Caco-2 (cell line): ENCODE results near the gene KLHL18. TPM values are rescaled to one million over a fixed set of nuclear protein-coding genes. Genes with fewer than 3 reads are reported as not detected.
"Not testable (repeated sequence)": the region's sequence is repeated elsewhere in the genome, so short reads cannot be mapped to it uniquely, and the experiment has no call there.

Experiments
- BruUV-seq: library from RNA; stranded (reverse); fragments of 400-500 nt; replicated peaks from 2 replicates; lab custom pipeline; 2021; lab: Mats Ljungman, UMichigan
- CTCF ChIA-PET: fragments of 300-600 bp; sonication (Branson Sonifier 250); formaldehyde crosslinking; loops from one replicate; lab custom pipeline; 2022; ENCODE audit warnings: antibody characterized with exemption; lab: Charles Lee
- POLR2A ChIA-PET: fragments of 300-600 bp; sonication (Branson Sonifier 250); formaldehyde crosslinking; loops from one replicate; lab custom pipeline; 2022; ENCODE audit warnings: antibody characterized with exemption; lab: Charles Lee
- DNase-seq, 2 experiments: peaks; one replicate each; pipeline versions ENCODE4 v3.0.0 to v3.0.0-alpha.2; 2020 to 2022
- H3K27me3 ChIP-seq: replicated peaks from 2 replicates; pipeline ENCODE4 v1.6.0; 2011; ENCODE audit warnings: low read length; ENCODE audit not compliant: control insufficient read depth, insufficient read depth
- H3K36me3 ChIP-seq: 2 replicates; pipeline ENCODE4 v1.5.1; 2011; ENCODE audit warnings: low read length; ENCODE audit not compliant: control insufficient read depth, insufficient read depth
- H3K4me1 ChIP-seq: fragments of 250-450 bp; sonication (Bioruptor Pico); 2 replicates; pipeline ENCODE4 v1.5.1; 2020; ENCODE audit warnings: mild to moderate bottlenecking
- H3K4me3 ChIP-seq: 2 replicates; pipeline ENCODE4 v1.5.1; 2011; ENCODE audit warnings: low read depth, mild to moderate bottlenecking, control low read depth, low read length
- H3K9me3 ChIP-seq: fragments of 250-450 bp; sonication (Bioruptor Pico); 2 replicates; pipeline ENCODE4 v1.5.1; 2020; ENCODE audit warnings: mild to moderate bottlenecking, moderate library complexity
- H3K27ac Mint-ChIP-seq: one replicate; pipeline ENCODE4 v1.8.0; 2022; ENCODE audit warnings: mixed read lengths; ENCODE audit not compliant: unreplicated experiment
- H3K27me3 Mint-ChIP-seq: one replicate; pipeline ENCODE4 v1.8.0; 2022; ENCODE audit warnings: mixed read lengths; ENCODE audit not compliant: insufficient read depth, unreplicated experiment
- H3K36me3 Mint-ChIP-seq: one replicate; pipeline ENCODE4 v1.8.0; 2022; ENCODE audit warnings: mild to moderate bottlenecking, mixed read lengths; ENCODE audit not compliant: insufficient read depth, unreplicated experiment
- H3K4me1 Mint-ChIP-seq: one replicate; pipeline ENCODE4 v1.8.0; 2022; ENCODE audit warnings: low read depth, mixed read lengths; ENCODE audit not compliant: unreplicated experiment
- H3K4me3 Mint-ChIP-seq: one replicate; pipeline ENCODE4 v1.8.0; 2022; ENCODE audit warnings: mild to moderate bottlenecking, moderate library complexity, mixed read lengths; ENCODE audit not compliant: unreplicated experiment
- H3K9me3 Mint-ChIP-seq: one replicate; pipeline ENCODE4 v1.8.0; 2022; ENCODE audit warnings: mixed read lengths; ENCODE audit not compliant: unreplicated experiment
- intact Hi-C: fragments of 100-400 bp; cut with micrococcal nuclease; formaldehyde crosslinking; loops from one replicate; pipeline ENCODE4 v1.10.0; 2022; ENCODE audit not compliant: unreplicated experiment
- total RNA-seq: library from RNA; stranded (reverse); gene quantifications from 2 replicates; pipeline ENCODE4 v1.2.3, GENCODE V29; 2022
- TF ChIP-seq, protein P1 (sequence below), 2 experiments: fragments of 200-600 bp in 1 of 2; IDR thresholded peaks; 1 replicate in 1 of 2; 2 replicates in 1 of 2; pipeline versions ENCODE4 v1.5.1 to v1.8.0; 2011 to 2022; ENCODE audit warnings: antibody characterized with exemption in 1 of 2, control low read depth in 1 of 2, inconsistent platforms in 1 of 2, low read depth in 1 of 2, low read length in 1 of 2, mild to moderate bottlenecking in 1 of 2, moderate library complexity in 1 of 2; ENCODE audit not compliant: insufficient read depth in 1 of 2, severe bottlenecking in 1 of 2, unreplicated experiment in 1 of 2

KLHL18 gene
- total RNA-seq, 1 experiment from 2014 or later: 29.5 TPM

DNA sequence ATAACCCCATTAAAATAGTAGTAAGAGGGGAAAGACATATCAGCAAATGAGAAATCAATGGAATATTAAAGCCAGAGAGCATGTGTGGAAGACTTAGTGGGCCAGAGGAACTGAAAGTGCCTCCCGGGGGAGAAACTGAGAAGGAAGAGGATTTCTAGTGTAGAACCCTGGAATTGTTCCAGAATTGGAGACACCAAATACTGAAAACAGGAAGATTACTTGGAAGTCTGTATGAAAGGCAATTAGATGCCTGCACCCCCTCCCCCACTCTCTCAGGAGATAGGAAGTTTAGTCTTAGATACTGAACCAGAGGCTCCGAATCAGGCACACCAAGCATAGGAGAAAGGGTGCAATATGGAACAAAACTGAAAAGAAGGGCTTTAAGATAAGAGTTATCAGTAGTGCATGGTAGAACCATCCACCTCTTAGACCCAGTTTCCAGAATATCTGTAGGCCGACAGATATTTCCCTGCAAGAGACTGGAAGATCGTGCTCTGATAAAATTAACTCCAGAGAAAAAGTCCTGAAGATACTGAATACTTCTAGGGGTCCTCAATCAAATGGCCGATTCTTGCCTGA lies 32.4 kb downstream of the KLHL18 start:
- peaks cover 5% of the 10 kb centered on the region for H3K4me1 Mint-ChIP-seq
- CTCF ChIA-PET: no interaction called here
- Histone ChIP-seq H3K9me3 (no peaks in the 10 kb centered on the region), H3K4me3 (no peak overlapping the region), H3K27me3 (no peaks in the 10 kb centered on the region), H3K36me3 (no peaks in the 10 kb centered on the region), H3K4me1 (no peaks in the 10 kb centered on the region)
- POLR2A ChIA-PET: interaction anchor here (0.6 kb wide), 1 partner anchor 338 kb away, joined by 3 read pairs; no protein-coding TSS in a partner anchor
- TF ChIP-seq, protein P1, sequence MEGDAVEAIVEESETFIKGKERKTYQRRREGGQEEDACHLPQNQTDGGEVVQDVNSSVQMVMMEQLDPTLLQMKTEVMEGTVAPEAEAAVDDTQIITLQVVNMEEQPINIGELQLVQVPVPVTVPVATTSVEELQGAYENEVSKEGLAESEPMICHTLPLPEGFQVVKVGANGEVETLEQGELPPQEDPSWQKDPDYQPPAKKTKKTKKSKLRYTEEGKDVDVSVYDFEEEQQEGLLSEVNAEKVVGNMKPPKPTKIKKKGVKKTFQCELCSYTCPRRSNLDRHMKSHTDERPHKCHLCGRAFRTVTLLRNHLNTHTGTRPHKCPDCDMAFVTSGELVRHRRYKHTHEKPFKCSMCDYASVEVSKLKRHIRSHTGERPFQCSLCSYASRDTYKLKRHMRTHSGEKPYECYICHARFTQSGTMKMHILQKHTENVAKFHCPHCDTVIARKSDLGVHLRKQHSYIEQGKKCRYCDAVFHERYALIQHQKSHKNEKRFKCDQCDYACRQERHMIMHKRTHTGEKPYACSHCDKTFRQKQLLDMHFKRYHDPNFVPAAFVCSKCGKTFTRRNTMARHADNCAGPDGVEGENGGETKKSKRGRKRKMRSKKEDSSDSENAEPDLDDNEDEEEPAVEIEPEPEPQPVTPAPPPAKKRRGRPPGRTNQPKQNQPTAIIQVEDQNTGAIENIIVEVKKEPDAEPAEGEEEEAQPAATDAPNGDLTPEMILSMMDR (IDR thresholded peaks at IDR 0.05; ENCODE audit: insufficient read depth in 1 of 2, low read depth in 1 of 2, low read length in 1 of 2, severe bottlenecking in 1 of 2, unreplicated experiment in 1 of 2): no peak
- intact Hi-C loops: no loop called here
- no peak overlapping the region for H3K27ac Mint-ChIP-seq
- BruUV-seq: no TSS peak
- no peak overlapping the region for H3K4me3 Mint-ChIP-seq
- peaks cover 6% of the 10 kb centered on the region for H3K36me3 Mint-ChIP-seq
- no peak for DNase-seq
- no peaks in the 10 kb centered on the region for H3K9me3 Mint-ChIP-seq
- H3K27me3 Mint-ChIP-seq: no peaks in the 10 kb centered on the region

DNA sequence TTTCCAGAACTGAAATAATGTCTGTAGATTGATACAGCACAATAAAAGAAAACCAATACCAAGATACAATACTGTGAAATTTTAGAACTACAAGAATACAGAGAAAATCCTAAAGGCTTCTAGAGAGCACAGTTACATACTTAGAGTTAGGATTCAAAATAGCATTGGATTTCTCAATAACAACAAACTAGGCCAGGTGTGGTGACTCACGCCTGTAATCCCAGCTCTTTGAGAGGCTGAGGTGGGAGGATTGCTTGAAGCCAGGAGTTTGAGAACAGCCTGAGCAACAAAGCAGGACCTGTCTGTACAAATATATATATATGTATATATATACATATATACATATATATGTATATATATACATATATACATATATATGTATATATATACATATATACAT lies 33.4 kb downstream of the KLHL18 start:
- DNase-seq, H3K27me3 ChIP-seq, H3K27me3 Mint-ChIP-seq, H3K36me3 ChIP-seq, H3K9me3 ChIP-seq, H3K27ac Mint-ChIP-seq, H3K9me3 Mint-ChIP-seq, H3K4me1 ChIP-seq, H3K4me3 ChIP-seq, H3K4me1 Mint-ChIP-seq, H3K4me3 Mint-ChIP-seq, intact Hi-C loops, H3K36me3 Mint-ChIP-seq, CTCF ChIA-PET, POLR2A ChIA-PET, BruUV-seq: not testable (repeated sequence)

DNA sequence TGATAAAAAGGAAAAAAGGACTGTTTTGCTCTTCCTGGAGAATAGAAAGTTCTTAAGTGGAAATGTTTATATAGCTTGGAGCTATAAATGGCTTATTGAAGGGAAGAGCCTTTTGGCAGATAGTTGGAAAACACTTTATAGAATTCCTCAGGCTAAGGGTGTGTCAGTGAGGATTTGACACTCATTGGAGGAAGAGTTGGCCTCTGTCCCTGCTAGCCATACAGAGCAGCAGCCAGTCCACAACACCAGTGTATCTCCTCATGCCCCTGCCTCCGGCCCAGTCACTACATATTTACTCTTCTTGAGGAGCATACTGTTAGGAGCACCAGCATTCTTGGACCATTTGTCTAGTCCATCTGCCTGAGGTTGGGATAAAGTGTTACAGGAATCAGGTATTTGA lies 36.2 kb downstream of the KLHL18 start:
- peaks cover 8% of the 10 kb centered on the region for H3K4me1 ChIP-seq
- no peaks in the 10 kb centered on the region for H3K9me3 ChIP-seq
- Mint-ChIP-seq H3K9me3 (no peaks in the 10 kb centered on the region), H3K27ac (no peak overlapping the region), H3K4me1 (peaks cover 15% of the 10 kb centered on the region), H3K4me3 (no peak overlapping the region), H3K36me3 (peaks cover 16% of the 10 kb centered on the region), H3K27me3 (no peaks in the 10 kb centered on the region)
- TF ChIP-seq, protein P1 (IDR thresholded peaks at IDR 0.05; ENCODE audit: insufficient read depth in 1 of 2, low read depth in 1 of 2, low read length in 1 of 2, severe bottlenecking in 1 of 2, unreplicated experiment in 1 of 2): no peak
- POLR2A ChIA-PET: no interaction called here
- BruUV-seq: no TSS peak
- intact Hi-C loops: no loop called here
- no peaks in the 10 kb centered on the region for H3K27me3 ChIP-seq
- peaks cover 3% of the 10 kb centered on the region for H3K36me3 ChIP-seq
- DNase-seq: no peak
- CTCF ChIA-PET: interaction anchor here (0.7 kb wide), 1 partner anchor 42 kb away, joined by 4 read pairs; no protein-coding TSS in a partner anchor
- no peak overlapping the region for H3K4me3 ChIP-seq
